GM10847 (cell line): ENCODE measurements around the gene P3H4.

Source experiments
- POLR2A ChIP-seq: IDR thresholded peaks from 2 replicates; pipeline ENCODE4 v1.6.1; 2011; ENCODE audit not compliant: insufficient read length; ENCODE audit errors: extremely low read depth

Gene P3H4

GRCh38 chr17:41822216-41823140, 10.7 kb upstream of the P3H4 start:
- no peak for TF ChIP-seq POLR2A

- no peak for TF ChIP-seq POLR2A
Observed at GRCh38 chr17:41821776-41822175, 10.0 kb upstream of the P3H4 start.

GRCh38 chr17:41818024-41818423, 6.3 kb upstream of the P3H4 start:
- TF ChIP-seq POLR2A: no peak

- TF ChIP-seq POLR2A: no peak
Observed at GRCh38 chr17:41816637-41817320, 5.0 kb upstream of the P3H4 start.

GRCh38 chr17:41814195-41814594, 2.4 kb upstream of the P3H4 start:
- no peak for TF ChIP-seq POLR2A

- no peak for TF ChIP-seq POLR2A
Observed at GRCh38 chr17:41813699-41814124, 2.0 kb upstream of the P3H4 start.

- TF ChIP-seq POLR2A: no peak
Observed at GRCh38 chr17:41813152-41813680, 1.5 kb upstream of the P3H4 start.

- no peak for TF ChIP-seq POLR2A
Observed at GRCh38 chr17:41812381-41813151, 817 bp upstream of the P3H4 start, which contains the start of gene FKBP10. Gene FKBP10, plus strand, starts transcription at chr17:41813004. Its CDS starts 31 bp downstream, at chr17:41813035.

- TF ChIP-seq POLR2A: no peak
Observed at GRCh38 chr17:41810659-41811548, 845 bp downstream of the P3H4 start.

GRCh38 chr17:41806685-41807445, 4.9 kb downstream of the P3H4 start:
- TF ChIP-seq POLR2A: no peak

GRCh38 chr17:41803049-41804020, 8.4 kb downstream of the P3H4 start:
- TF ChIP-seq POLR2A: no peak
